HG02884 (cell line): ENCODE results near the gene MACF1.

Source experiments
- ATAC-seq: cut with Tn5 transposase; IDR thresholded peaks from one replicate; pipeline ENCODE4 v1.9.1; 2021; ENCODE audit warnings: mild to moderate bottlenecking, moderate library complexity; ENCODE audit not compliant: unreplicated experiment

The MACF1 gene

GRCh38 chr1:39409055-39409816 lies 204.7 kb downstream of the MACF1 start:
- peak; percentile 35 for ATAC-seq

- ATAC-seq: no peak
Observed at GRCh38 chr1:39410915-39411436, 206.5 kb downstream of the MACF1 start.

- no peak for ATAC-seq
Observed at GRCh38 chr1:39411526-39412478, 207.3 kb downstream of the MACF1 start.

- ATAC-seq: no peak
Observed at GRCh38 chr1:39412892-39413291, 208.4 kb downstream of the MACF1 start.

GRCh38 chr1:39413902-39414528 lies 209.5 kb downstream of the MACF1 start:
- no peak for ATAC-seq

- ATAC-seq: no peak
Observed at GRCh38 chr1:39415553-39415952, 211.1 kb downstream of the MACF1 start.

- ATAC-seq: no peak
Observed at GRCh38 chr1:39416609-39417008, 212.1 kb downstream of the MACF1 start.

- ATAC-seq: no peak
Observed at GRCh38 chr1:39418236-39418635, 213.7 kb downstream of the MACF1 start.

GRCh38 chr1:39420493-39420892 lies 216.0 kb downstream of the MACF1 start:
- no peak for ATAC-seq

- ATAC-seq: no peak
Observed at GRCh38 chr1:39422614-39423013, 218.1 kb downstream of the MACF1 start.

- no peak for ATAC-seq
Observed at GRCh38 chr1:39425151-39425550, 220.7 kb downstream of the MACF1 start.

GRCh38 chr1:39425634-39426033 lies 221.1 kb downstream of the MACF1 start:
- no peak for ATAC-seq

GRCh38 chr1:39426346-39426745 lies 221.9 kb downstream of the MACF1 start:
- ATAC-seq: no peak

- ATAC-seq: no peak
Observed at GRCh38 chr1:39427374-39427773, 222.9 kb downstream of the MACF1 start.

GRCh38 chr1:39427912-39428311 lies 223.4 kb downstream of the MACF1 start:
- no peak for ATAC-seq

- ATAC-seq: no peak
Observed at GRCh38 chr1:39431927-39432326, 227.4 kb downstream of the MACF1 start.

- no peak for ATAC-seq
Observed at GRCh38 chr1:39434797-39435395, 230.4 kb downstream of the MACF1 start.

GRCh38 chr1:39435597-39435996 lies 231.1 kb downstream of the MACF1 start:
- ATAC-seq: no peak

- no peak for ATAC-seq
Observed at GRCh38 chr1:39436842-39437241, 232.3 kb downstream of the MACF1 start.

- no peak for ATAC-seq
Observed at GRCh38 chr1:39438042-39438441, 233.5 kb downstream of the MACF1 start.

- no peak for ATAC-seq
Observed at GRCh38 chr1:39440856-39441255, 236.4 kb downstream of the MACF1 start.
